Kasumi-1 (cell line): Measurements from ENCODE around the gene SRGAP3.
A peak's percentile ranks its signal among the peaks of the same experiment; 100 is the strongest.

ENCODE experiments used
- DNase-seq, 2 experiments: peaks; one replicate each; lab custom pipeline; 2025; lab: John Stamatoyannopoulos, UW

The SRGAP3 gene

DNA sequence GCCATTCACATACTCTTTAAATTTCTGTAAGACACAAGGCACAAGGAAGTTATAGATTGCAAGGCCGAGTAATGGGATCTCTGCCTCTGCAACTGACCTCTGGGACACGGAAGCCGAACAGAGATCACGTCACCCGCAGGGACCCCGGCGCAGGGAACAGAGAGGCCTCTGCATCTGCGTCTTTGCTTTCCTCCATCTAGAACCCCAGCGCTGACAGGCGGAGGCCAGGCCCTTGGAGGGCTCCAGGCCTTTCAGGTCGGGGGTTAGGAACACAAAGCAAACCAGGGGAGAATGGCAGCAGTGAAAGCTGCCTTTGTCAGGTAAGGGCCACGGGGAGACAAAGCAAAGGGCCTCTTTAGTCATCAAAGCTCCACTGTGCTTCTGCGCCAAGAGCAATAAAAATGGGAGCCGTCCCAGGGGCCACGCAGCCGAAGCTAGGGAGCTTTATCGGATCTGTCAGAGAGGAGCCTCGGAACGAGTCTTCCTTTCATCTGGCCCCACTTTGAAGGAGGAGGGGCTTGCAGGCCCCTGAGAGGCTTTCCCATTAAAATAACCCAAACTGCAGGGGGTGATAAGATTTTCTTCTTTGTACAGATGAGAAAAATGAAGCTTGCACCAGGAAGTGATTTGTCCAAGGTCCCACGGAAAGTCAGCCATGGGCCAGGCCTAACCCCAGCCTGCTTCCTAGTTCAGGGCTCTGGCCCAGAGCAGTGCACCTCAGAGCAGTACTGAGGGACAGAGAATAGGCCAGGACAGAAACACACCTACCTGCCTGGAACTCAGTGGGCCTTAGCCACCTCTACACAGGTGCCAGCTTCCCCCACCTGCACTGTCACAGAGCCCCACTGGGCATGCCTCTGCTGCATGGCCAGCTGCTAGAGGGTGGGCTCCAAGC, 201.7 kb downstream of the SRGAP3 start:
- DNase-seq: no peak

DNA sequence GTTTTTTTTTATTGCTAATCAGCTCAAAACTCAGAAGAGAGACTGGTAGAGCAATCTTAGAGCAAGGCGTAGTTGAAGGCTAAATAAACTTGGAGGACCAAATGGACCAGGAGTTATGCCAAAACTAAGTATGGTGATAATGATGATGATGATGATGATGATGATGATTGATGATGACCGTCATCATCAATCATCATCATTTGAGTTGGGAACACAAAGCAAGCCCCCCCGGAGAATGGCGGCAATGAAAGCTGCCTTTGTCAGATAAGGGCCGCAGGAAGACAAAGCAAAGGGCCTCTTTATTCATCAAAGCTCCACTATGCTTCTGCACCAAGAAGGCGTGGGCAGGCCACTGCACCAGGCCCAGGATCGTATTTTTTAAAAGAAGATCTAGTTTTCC, 204.1 kb downstream of the SRGAP3 start:
- no peak for DNase-seq

DNA sequence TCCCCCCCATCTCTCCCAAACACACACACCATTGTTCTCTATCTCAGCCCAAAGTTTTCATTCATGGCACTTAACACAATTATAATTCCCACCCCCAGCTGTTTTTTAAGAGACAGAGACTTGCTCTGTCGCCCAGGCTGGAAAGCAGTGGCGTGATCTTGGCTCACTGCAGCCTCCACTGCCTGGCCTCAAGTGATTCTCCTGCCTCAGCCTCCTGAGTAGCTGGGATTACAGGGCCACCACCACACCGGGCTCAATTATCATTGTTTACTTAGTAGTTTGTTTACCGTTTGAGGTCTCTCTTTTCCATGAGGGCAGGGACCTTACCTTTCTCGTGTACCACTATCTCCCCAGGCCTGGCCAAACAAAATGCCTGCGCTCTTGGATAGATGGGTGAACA, 206.4 kb downstream of the SRGAP3 start:
- DNase-seq: no peak

DNA sequence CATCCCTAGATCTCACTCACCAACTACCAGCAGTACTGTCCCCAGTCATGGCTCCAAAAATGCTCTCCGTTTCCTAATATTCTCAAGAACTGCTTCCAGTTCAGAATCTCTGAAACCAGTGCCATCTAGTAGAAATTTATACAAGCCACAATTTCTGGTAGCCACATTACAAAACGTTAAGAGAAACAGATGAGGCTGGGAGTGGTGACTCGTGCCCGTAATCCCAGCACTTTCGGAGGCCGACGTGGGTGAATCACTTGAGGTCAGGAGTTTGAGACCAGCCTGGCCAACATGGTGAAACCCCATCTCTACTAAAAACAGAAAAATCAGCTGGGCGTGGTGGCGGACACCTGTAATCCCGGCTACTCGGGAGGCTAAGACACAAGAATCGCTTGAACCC, 207.8 kb downstream of the SRGAP3 start:
- no peak for DNase-seq

DNA sequence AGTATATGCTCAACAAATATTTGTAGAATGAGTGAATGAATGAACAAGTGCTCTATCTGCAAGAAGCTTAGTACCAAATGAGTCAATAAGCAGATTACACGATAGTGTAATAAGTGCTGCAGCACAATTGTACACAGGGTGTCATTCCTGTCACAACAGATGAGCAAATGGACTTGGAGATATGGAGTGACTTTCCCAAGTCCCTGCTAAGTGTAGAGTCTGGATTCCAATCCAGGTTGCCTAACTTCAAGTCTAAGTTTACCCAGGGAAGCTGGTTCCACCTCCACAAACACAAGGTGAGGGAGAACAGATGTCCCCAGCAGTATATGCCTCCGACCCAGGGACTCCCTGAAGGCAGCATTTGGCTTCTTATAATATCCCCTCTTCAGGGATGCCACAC, 208.4 kb downstream of the SRGAP3 start:
- DNase-seq: no peak

DNA sequence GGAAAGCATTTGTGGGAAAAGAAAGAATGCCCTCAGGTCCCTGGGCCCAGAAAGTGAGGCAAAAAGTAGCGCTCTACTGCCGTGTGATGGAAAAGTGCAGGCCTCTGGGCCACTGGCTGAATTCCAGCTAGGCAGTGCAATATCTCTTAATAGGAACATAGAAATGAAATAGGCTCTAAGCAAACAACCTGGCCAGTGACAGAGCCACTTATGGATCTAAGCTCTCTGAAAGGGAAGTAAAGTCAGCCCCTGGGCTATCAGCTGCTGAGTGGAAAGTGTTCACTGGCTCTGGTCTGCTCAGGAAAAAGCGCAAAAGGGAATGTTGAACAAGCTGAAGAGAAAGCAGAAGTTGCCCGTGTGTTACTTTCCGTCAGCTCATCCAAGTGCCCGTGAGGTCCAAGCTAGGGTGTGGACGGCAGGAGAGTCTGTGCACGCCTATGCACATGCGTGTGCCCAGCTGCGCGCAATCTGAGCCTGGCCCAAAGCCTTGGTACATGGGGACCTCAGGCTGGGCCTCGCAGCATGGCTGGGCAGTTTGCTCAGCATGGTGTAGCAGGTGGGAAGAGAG, 212.2 kb downstream of the SRGAP3 start:
- DNase-seq: peak; percentile 53 to 62

DNA sequence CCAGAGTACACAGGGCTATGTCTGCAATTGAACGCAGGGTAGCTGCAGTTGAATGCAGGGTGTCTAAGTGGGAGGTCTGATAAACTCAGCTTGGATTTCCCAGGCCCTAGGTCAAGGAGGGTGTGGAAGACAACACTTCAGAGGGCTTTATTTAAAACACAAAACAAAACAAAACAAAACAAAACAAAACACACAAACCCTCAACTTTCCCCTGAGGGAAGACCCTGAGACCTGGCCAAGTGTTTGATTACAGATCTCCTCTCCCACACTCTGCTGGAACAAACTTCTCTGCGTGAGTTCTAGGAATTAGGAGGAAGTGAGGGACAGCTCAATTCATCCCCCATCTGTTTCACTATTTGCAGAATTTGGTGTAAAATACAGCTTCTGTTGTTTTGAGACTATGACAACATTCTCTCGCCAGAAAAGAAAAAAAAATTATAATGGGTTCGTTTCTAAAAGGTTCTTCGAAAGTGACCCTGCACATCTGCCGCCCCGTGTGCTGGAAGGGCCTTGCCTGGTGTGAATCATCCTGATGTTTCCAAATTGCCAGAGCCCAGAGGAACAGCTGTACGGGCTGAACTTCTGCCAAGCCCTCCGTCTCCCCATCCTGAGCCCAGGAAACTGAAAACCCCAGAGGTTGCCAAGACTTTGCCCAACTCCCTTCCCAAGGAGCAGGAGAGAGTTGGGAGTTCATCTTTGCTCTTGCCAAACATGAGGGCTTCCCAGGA, 212.9 kb downstream of the SRGAP3 start:
- no peak for DNase-seq

DNA sequence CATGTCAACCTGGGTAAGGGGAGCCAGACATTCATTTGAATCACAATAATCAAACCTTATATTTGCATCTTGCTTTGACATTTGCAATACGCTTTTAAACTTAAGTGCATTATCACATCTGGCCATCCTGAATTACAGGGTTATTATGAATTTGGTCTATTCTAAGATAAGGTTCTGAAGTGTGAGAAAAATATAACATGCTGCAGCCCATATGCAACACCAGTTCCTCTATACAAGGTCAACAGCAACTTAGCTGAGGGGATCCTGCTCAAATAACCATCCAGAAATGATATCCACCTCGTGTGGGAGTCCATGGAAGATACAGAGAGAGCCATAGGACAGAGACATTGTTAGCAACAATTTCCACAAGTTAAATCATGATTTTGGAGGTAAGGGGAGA, 213.5 kb downstream of the SRGAP3 start:
- no peak for DNase-seq

DNA sequence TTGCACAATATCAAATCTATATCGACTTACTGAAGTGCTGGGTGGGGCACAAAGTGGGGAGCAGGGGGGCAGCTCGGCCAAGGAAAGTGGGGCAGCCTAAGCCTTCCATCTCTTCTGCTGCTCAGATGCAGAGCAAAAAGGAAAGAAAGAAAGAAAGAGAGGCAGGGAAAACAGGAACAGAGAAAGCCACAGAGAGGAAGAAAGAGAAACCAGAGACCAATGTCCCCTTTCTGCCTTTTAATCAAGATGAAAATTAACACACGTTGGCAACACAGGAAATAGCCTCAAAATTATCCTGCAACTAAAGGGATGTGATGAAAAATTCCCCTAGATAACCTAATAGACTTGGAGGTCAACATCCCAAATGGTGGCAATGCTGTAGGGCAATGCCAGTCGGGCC, 214.0 kb downstream of the SRGAP3 start:
- DNase-seq: no peak

DNA sequence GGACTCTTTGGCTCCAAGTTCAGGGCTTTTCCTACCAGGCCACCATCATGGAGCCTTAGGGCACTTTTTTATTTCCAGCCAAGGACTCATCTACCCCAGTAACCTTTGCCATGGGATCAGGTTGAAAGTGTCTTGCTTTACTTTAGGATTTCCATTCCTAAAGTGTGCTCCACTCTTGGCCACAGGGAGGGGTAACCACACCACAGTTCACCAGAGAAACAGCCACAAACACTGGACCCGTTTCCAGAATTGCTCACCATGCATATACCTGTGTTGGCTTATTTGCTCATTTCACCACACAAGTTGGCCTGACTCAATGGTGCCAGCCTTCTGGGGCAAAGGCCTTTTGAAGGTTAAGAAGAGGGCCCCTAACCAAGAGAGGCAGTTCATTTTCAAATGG, 215.6 kb downstream of the SRGAP3 start:
- DNase-seq: no peak

DNA sequence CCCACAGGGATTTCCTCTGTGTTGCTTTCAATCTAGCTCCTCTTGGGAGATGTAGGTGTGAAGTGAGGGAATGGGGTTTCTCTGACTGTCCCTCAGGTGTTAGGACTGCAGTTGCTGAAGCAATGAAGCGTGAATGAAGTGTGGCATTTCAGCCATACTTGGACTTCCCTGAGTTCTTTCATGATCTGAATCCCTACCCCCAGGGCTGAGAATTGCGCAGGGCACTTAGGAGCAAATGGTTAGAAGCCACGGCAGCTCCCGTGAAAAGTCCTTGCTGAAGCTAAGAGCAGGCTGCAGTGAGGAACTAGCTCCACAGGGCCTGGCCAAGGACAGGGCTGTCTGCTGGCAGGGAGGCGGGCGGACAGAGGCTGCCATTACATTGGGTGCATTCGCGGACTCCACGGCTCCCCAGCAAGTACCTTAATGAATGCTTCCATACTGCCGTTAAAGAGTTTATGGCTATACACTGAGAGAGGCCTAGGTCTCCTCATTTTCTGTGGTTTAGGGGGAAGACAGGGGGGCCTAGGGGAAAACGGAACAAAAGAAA, 217.1 kb downstream of the SRGAP3 start:
- no peak for DNase-seq

DNA sequence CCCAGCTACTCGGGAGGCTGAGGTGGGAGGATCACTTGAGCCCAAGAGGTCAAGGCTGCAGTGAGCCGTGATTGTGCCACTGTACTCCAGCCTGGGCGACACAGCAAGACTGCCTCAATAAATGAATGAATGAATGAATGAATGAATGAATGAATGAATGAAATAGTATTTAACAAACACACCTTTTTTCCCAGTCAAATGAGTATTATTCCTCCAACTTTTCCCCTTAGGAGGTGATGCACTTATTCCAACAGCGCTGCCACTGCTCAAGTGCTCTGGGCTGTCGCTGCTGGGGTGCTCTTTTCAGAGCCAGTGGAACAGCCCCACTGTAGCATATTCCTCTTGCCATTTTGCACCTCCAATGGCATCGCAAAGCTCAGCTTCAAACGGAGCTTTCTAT, 219.4 kb downstream of the SRGAP3 start:
- no peak for DNase-seq

DNA sequence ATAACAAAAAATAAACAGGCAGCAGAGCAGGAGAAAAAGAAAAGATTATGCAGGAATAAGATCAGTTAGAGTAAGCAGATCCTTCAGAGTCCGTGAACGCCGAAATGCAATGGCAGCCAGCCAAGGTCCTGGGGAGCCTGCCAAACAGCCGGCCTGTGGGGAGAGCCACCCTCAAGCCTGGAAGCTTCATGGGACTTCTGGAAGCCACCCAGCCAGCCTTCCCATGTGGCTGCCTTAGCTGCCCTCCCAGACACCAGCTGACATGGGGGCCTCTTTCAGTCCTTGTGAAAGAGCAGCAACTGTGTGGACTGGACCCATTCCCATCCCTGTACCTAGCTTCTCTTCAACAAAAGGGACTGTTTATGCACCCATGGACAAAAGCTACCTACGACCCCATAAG, 221.3 kb downstream of the SRGAP3 start:
- DNase-seq: no peak

DNA sequence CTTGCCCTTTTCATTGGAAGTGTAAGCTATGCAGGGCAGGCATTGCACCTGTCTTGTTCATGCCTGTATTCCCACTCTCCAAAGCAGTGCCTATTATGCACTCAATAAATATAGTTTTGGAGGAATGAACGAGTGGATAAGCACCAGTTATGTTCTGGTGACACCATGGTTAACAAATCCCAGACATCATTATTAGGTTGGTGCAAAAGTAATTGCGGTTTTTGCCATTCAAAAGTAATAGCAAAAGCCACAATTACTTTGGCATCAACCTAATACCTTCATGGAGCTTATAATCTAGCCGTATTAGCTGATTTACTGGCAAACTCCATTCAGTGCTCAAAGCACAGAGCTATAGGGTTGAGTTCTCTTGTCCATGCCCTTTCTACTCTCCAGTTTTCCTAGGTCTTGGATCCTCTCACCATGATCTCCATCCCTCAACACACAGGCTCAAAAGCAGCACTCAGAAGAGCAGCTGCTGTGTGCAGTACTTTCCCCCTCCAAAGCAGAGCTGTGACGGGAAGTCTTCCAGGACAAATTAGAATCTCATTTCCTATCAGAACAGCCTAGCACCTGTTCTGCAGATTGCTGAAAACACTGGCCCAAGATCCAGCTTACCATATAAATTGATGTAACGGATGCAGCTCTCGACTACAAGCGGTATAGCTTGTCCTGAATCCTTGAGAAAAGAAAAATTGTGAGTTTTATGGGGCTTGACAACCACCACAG, 223.0 kb downstream of the SRGAP3 start:
- DNase-seq: no peak

DNA sequence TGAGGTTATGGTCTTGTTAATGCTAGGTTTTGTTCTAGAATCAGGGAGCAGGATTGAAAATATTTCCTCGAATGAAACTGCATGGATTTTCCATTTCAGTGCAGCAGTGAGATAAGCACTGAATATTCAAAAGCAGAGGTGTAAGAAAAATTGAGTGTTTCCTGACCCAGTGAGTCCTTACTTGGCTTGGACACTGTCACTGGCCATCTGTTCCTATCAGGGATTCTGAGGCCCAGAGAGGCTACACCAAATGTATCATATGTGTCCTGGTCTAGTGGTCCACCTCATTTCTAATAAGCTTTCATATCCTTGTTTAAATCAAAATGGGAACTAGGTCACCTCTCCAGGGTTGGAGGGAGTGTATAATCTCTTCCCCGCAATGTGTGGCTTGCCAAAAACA, 225.1 kb downstream of the SRGAP3 start:
- DNase-seq: no peak

DNA sequence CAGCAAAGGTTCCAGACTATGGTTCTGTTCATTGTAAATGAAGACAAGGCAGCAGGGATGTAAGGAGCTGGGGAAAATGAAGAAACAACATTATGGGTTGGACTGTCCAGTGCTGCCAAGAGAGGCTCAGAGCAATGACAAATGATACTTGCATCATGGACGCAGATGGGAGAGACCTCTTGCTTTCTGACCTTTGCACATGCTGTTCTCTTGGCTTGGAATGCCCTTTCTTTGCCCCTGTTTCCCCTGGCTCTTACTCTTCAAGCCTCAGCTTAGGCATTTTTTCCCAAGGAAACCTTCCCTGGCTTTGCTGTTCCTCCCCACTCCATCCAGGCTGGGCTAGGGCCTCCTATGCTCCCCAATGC, 226.2 kb downstream of the SRGAP3 start:
- DNase-seq: no peak

DNA sequence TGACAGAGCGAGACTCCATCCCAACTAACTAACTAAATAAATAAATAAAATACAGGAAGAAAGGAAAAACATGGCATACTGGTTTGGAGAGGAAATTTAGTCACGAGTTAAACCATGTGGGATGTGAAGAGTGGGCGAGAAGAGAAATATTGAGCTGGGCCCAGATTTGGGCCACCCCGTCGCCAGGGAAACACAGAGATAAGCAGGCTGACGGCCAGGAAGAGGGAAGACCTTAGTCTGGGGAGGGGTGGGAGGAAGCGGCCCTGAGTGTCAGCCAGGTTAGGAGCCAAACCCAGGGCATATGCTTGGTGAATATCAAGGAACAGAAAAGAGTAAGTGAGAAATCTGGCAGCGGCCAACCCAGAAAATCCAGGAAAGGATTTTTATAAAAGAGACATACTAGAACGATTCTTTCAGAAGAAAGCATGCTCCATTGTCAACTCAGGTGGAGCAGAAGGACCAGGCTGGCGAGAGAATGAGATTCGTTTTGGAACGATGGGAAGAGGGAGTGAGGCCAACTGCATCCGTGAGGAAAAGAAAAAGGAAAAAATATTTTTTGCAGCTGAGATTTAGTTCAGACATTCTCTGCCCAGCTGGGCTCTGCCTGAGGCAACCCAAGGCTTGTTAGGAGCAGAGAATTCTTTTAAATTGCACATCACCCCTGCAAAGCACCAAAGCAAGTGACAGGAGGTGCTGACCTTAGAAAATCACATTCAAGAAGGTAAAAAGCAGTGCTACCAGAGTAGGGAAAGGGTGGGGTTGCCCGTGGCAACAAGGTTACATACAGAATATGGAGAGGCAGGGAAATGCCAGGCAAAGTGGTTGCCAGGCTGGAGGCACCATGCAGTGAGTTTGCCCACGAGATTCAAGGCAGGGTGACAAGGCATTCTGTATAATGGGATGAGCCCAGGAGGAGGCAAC, 226.9 kb downstream of the SRGAP3 start:
- DNase-seq: no peak

DNA sequence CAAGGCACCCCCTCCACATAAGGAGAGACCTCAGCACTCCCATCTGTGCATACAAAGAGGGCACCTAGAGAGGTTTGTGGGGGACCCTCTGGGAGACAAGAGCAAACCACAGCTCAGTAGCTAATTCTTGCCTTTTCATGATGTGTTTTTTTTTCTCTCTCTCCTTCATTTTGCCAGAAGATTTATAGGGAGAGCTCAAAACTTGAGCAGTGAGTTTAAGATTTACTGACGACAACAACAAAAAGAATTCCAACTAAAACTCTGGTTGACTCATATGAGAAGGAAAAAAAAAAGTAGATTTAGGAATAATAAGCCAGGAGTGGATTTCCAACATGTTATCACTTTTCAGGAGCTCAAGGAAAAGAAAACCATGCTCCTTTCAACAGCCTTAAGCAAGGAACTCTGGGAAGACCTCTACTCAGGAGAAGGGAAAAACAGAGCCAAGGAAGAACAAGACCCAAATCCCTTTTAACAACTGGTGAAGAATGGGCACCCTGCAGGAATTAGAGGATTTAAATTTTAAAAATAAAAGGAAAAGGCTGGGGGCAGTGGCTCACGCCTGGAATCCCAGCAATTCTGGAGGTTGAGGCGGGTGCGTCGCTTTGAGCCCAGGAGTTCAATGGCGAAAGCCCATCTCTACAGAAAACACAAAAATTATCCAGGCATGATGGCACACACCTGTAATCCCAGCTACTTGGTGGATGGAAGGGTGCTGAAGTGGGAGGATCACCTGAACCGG, 228.0 kb downstream of the SRGAP3 start:
- DNase-seq: no peak

DNA sequence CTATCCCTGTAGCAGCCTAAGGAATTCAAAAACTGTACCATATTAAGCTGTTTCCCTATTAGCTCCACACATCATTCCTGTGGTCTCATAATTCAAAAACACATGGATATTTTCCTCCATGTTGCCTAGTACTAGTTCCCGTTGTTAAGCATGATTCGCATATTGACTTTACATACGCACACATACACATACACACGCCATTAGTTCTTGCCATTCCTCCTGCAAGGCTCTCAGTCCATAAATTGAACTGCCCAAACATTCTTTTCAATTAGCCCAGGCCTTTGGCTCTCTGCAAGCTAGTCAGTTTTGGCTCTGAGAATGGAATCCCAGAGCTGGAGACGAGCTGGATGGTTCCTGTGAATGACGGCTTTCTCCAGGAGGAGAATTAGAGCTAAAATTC, 229.0 kb downstream of the SRGAP3 start:
- no peak for DNase-seq

DNA sequence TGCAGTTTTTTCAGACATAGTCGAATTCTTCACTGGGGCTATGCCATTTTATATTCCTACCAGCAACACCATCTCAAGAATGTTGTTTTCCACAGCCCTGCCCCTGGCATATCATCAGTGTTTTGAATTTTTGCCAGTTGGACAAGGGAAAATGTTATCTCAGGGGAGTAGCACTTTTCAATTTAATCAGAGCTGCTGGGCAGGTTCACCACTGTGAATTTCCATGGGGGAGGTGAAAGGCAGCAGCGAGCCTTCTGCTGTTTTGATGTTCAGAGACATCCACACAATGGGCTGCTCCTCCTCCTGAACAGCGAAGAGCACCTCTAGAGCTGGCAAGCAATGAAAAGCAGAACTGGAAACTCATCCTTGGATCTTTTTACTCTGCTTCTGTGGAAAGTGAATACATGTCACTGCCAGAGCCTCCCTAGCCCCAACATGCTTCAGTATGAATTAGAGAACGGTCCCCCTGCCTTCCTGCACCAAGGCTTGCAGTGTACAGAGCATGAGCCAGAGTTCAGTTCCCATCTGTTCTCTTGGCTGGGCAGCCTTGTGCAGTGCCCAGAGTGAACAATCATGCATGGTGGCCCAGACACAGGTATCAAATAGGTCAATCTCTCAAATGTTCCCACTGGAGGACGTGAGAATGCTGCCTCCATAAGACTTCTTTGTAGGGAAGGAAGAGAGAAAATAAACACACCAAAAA, 230.0 kb downstream of the SRGAP3 start:
- DNase-seq: no peak
